Measurements from ENCODE around the gene HPCA. TPM values are rescaled to one million over a fixed set of nuclear protein-coding genes. Genes with fewer than 3 reads are reported as not detected.
"Not testable (repeated sequence)": the region's sequence is repeated elsewhere in the genome, so short reads cannot be mapped to it uniquely, and the experiment has no call there.

HPCA gene
- total RNA-seq, 1 experiment from 2014 or later = not detected

DNA sequence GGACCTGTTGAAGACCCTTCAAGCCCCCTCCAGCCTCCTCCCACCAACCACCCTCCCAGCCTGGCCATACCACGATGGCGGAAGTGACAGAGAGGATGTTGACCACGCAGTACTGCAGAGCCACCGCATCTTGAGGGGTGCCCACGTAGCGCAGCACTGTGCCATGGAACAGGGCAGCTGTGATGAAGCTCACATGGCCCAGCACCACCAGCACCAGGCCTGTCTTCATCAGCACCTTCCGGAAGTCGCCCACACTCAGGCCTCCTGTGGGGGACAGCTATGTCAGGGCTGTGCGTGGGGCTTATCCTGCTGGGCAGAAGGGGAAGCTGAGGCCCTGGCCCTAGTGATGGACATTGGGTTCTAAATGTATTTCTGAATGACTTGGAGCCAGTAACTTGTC is 11.8 kb downstream of the HPCA start:
- H3K27me3 ChIP-seq (replicated peaks) = peaks cover 6% of the 10 kb centered on the region
- no peak for DNase-seq (ENCODE audit: low read depth in 1 of 2, low spot score in 2 of 2)
- peaks cover 3% of the 10 kb centered on the region; the same call in 1 of the 2 replicates for H3K36me3 ChIP-seq
- peaks cover 16% of the 10 kb centered on the region for H3K4me1 ChIP-seq (replicated peaks)
- no peak overlapping the region for H3K27ac ChIP-seq
- H3K9me3 ChIP-seq (replicated peaks) = no peaks in the 10 kb centered on the region; the same call in 1 of the 2 replicates
- no peak overlapping the region for H3K4me3 ChIP-seq

DNA sequence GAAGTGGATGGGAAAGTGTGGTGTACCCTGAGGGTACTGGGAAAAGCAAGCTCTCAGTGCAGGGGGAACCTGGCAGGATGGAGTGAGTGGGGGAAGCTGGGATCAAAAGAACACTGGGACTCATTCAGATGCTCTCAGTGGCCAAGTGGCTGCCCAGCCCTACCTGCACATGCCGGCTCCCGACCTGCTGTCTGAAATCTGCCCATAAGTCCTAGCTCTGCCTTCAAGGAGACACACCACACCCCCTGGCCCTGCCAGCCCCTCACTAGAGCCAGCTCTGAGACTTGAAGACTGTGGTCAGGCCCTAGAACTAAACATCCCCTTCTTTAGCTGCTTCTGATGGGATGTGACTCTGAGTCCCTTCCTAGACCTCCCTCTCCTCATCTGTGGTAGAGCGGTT is 12.7 kb downstream of the HPCA start:
- no peak overlapping the region for H3K4me3 ChIP-seq
- peaks cover 3% of the 10 kb centered on the region; the same call in 1 of the 2 replicates for H3K36me3 ChIP-seq
- 0 out of 2 replicates have a peak, but pooled peaks cover 3% of the 10 kb centered on the region for H3K27me3 ChIP-seq (replicated peaks)
- H3K4me1 ChIP-seq (replicated peaks) = peaks cover 13% of the 10 kb centered on the region
- H3K9me3 ChIP-seq (replicated peaks) = no peaks in the 10 kb centered on the region; the same call in 1 of the 2 replicates
- no peak for DNase-seq (ENCODE audit: low read depth in 1 of 2, low spot score in 2 of 2)
- no peak overlapping the region for H3K27ac ChIP-seq

DNA sequence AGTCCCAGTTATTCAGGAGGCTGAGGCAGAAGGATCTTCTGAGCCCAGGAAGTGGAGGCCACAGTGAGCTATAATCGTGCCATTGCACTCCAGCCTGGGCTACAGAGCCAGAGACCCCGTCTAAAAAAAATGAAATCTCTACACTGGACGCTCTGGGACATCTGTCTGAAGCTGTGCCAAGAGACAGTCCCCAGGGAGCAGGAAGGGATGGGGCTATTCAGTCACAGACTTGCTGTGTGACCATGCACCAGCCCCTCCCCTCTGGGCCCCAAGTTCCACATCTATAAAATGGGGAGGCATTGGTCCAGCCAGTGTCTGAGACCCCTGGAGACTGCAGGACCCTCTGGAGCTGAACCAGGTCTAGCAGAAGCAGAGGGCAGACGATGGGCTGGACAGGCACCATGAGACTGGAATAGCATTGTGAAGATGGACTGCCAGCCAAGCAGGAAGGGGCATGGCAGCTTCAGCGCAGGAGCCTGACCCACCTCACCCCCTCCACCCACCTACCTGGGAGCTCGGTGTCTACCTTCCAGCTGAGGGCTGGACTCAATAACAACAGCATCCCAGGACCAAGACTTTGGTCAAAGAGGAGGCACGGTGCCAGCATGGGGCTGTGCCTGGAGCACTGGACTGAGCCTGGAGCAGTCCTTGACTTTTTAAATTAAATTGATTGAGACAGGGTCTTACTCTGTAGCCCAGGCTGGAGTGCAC is 13.4 kb downstream of the HPCA start:
- H3K27me3 ChIP-seq (replicated peaks) = 0 out of 2 replicates have a peak, but pooled peaks cover 3% of the 10 kb centered on the region
- no peaks in the 10 kb centered on the region; the same call in 1 of the 2 replicates for H3K9me3 ChIP-seq (replicated peaks)
- no peak overlapping the region for H3K27ac ChIP-seq
- H3K36me3 ChIP-seq = peaks cover 3% of the 10 kb centered on the region; the same call in 1 of the 2 replicates
- DNase-seq (ENCODE audit: low read depth in 1 of 2, low spot score in 2 of 2) = no peak
- peaks cover 13% of the 10 kb centered on the region for H3K4me1 ChIP-seq (replicated peaks)
- H3K4me3 ChIP-seq = no peak overlapping the region

DNA sequence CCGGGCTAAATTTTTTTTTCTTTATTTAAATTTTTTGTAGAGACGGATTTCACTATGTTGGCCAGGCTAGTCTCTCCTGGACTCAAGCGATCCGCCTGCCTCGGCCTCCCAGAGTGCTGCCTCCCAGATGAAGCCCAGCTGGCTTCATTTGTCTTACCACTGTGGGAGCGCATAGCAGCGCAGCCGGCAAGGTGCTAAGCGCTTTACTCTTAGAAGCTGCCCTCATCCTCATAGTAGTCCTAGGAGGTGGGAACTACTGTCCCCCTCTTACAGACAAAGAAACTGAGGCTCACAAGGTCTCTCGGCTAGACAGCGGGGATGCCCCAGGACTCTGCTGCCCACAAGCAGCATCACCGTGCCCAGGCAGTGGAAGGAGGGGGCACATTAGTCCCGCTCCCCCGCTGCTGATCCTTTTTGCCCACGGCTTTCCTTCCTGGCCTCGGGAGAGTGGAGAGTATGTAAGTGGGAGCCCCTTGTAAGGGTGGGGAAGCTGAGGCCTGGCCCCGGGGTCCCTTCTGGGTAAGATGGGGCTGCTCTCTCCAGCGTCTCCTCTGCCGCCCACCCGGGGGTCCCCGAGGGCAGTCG is 14.2 kb downstream of the HPCA start:
- Histone ChIP-seq H3K36me3 (peaks cover 3% of the 10 kb centered on the region; the same call in 1 of the 2 replicates), H3K27me3 (replicated peaks) (0 out of 2 replicates have a peak, but pooled peaks cover 3% of the 10 kb centered on the region), H3K27ac (no peak overlapping the region), H3K4me3 (peak overlapping the region; percentile 65), H3K9me3 (replicated peaks) (no peaks in the 10 kb centered on the region; the same call in 1 of the 2 replicates), H3K4me1 (replicated peaks) (peaks cover 13% of the 10 kb centered on the region)
- no peak for DNase-seq (ENCODE audit: low read depth in 1 of 2, low spot score in 2 of 2)

DNA sequence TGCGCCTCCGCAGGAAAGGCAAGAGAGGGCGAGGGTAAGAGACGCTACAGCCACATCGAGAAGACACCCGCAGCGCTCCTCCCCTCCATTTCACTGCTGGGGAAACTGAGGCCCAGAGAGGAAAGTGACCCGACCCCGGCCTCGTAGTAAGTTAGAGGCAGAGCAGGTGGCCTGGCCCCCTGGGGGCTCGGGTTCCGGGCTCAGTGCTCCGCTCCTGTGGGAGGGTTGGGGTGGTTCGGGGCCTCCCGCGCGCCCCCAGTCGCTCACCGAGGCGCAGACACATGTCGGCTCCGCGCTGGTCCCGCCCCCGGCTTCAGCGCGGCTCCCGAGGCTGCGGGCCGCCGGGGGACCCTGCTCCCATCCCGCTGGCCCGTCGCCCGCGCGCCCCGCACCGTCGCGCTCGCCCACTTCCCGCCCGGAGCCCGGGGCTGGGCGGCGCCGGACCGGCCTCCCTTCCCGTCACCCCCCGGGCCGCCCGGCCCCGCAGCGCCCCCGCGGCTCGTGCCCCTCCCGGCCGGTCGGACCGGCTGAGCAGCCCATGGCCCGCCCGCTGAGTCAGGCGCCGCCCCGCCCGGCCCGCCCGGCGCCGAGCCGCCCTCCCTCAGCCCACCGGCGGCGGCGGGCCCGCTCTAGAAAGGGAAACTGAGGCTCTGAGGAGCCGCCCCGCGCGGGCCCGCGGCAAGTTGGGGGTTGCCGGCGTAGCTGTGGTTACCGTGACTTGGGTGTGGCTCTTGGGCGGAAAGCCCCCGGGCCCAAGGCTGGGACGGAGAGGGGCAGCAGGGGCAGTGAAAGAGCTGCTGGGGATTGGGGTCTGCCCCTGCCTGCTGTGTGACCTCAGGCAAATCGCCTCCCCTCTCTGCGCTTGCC is 14.9 kb downstream of the HPCA start, which contains the start of gene TMEM54:
Gene TMEM54 (minus strand): TSS at position 434 of the 867 bp plus-strand sequence. CDS start 151 bp downstream, at position 283.
- Histone ChIP-seq H3K36me3 (peaks cover 3% of the 10 kb centered on the region; the same call in 1 of the 2 replicates), H3K4me1 (replicated peaks) (peaks cover 13% of the 10 kb centered on the region), H3K27me3 (replicated peaks) (0 out of 2 replicates have a peak, but pooled peaks cover 3% of the 10 kb centered on the region), H3K9me3 (replicated peaks) (no peaks in the 10 kb centered on the region; the same call in 1 of the 2 replicates), H3K4me3 (peak within 1 kb of the TSS; percentile 65), H3K27ac (no peak within 1 kb of the TSS)
- DNase-seq (ENCODE audit: low read depth in 1 of 2, low spot score in 2 of 2) = no peak

DNA sequence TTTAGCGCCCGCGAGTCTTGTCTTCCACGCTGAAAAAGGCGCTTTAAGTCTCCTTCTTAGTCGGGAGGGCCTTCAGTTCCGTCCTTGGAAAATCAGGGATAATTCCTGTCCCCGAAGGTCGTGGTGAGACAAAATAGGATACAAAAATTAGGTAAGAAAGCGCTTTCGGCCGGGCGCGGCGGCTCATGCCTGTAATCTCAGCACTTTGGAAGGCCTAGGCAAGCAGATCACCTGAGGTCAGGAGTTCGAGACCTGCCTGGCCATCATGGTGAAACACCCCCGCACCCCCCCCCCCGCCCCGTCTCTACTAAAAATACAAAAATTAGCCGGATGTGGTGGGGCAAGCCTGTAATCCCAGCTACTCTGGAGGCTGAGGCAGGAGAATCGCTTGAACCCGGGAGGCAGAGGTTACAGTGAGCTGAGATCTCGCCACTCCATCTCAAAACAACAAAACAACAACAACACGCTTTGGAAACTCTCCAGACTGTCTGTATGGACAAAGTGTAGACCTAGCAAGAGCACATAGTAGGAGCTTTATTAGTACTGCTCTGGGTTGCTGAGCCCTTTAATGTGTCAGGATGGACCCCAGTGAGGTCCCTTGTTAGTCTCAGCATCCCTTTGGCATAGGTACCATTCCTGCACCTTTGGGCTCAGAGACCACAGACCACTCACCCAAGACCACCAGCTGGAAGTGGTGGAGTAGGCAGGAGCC is 15.7 kb downstream of the HPCA start:
- Histone ChIP-seq H3K4me1 (replicated peaks) (peaks cover 13% of the 10 kb centered on the region), H3K9me3 (replicated peaks) (no peaks in the 10 kb centered on the region; the same call in 1 of the 2 replicates), H3K36me3 (peaks cover 3% of the 10 kb centered on the region; the same call in 1 of the 2 replicates), H3K4me3 (peak overlapping the region; percentile 65), H3K27me3 (replicated peaks) (0 out of 2 replicates have a peak, but pooled peaks cover 3% of the 10 kb centered on the region), H3K27ac (no peak overlapping the region)
- DNase-seq (ENCODE audit: low read depth in 1 of 2, low spot score in 2 of 2) = no peak

DNA sequence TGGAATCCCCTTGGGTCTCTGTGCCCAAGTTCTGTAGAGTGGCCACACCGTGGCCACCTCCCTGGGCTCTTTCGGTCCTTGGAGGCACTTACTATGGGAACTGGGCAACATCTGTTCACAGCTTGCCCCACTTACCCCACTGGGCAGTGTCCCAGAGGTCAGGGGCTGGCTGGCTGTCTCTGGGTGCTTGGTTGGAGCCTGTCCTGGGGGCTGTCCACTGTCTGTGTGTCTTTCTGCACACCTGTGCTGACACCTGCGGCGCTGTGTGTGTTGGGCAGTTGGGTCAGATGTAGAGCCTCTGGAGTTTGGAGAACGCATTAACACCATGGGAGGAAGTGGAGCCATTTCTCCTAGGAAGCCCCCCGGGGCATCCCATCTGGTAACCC is 16.2 kb downstream of the HPCA start:
- Histone ChIP-seq H3K27ac (no peak overlapping the region), H3K36me3 (peaks cover 3% of the 10 kb centered on the region; the same call in 1 of the 2 replicates), H3K9me3 (replicated peaks) (no peaks in the 10 kb centered on the region; the same call in 1 of the 2 replicates), H3K4me1 (replicated peaks) (peaks cover 15% of the 10 kb centered on the region), H3K4me3 (no peak overlapping the region), H3K27me3 (replicated peaks) (0 out of 2 replicates have a peak, but pooled peaks cover 3% of the 10 kb centered on the region)
- DNase-seq (ENCODE audit: low read depth in 1 of 2, low spot score in 2 of 2) = no peak

DNA sequence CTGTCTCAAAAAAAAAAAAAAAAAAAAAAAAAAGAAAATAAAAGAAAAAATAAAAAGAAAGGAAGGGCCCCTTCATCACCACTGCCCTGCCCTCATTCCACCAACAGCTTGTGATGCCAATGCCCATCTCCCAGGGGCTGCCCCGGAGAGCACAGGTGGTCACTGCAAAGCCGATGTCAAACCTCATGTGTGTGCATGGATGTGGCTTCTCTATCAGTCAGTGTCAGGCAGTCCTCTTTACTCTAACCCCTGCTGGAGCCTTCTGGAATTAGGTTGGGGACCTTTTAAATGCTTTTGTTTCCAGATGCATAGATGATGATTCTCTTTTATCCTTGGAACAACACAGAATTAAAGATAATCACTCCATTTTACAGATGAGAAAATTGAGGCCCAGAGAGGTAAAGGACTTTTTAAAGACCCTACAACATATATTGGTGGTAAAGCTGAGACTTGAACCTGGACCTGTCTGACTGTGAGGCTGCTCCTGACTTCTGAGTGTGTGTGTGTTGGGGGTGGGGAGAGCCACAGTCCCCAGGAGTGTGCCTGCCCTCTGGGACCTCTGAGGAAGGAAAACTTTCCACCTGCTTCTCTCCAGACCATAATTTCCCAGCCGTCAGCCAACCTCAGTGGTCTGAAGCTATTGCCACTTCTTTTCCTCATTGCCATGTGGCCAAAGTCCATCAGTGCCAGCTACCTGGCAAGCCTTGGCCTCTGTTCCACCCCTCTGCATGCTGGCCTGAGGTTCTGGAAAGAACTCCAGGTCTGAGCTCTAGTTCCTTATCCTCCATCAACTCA is 17.9 kb downstream of the HPCA start:
- Histone ChIP-seq H3K4me3 (no peak overlapping the region), H3K27me3 (replicated peaks) (0 out of 2 replicates have a peak, but pooled peaks cover 7% of the 10 kb centered on the region), H3K9me3 (replicated peaks) (no peaks in the 10 kb centered on the region; the same call in 1 of the 2 replicates), H3K4me1 (replicated peaks) (peaks cover 20% of the 10 kb centered on the region), H3K27ac (no peak overlapping the region), H3K36me3 (peaks cover 3% of the 10 kb centered on the region; the same call in 1 of the 2 replicates)
- DNase-seq (ENCODE audit: low read depth in 1 of 2, low spot score in 2 of 2) = no peak

DNA sequence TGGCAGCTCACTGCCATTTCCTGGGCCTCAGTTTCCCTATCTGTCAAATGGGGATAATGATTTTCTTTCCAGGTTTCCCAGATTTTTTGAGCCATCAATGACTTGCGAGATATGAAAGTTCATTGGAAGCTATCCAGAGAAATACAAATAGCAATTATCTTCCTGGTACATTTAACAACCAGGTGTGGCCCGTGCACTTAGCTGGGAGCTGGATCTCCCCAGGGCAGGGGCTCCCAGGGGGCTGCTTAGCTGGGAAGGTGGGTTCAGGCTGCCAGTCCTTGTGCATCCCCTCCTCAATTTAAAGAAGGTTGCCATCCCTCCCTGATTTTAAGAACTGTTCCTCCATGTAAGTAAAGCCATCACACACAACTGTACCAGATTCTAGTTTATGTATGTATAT is 18.5 kb downstream of the HPCA start:
- Histone ChIP-seq H3K4me1 (replicated peaks) (peaks cover 20% of the 10 kb centered on the region), H3K9me3 (replicated peaks) (no peaks in the 10 kb centered on the region; the same call in 1 of the 2 replicates), H3K36me3 (peaks cover 3% of the 10 kb centered on the region; the same call in 1 of the 2 replicates), H3K27ac (no peak overlapping the region), H3K4me3 (no peak overlapping the region), H3K27me3 (replicated peaks) (0 out of 2 replicates have a peak, but pooled peaks cover 7% of the 10 kb centered on the region)
- no peak for DNase-seq (ENCODE audit: low read depth in 1 of 2, low spot score in 2 of 2)

DNA sequence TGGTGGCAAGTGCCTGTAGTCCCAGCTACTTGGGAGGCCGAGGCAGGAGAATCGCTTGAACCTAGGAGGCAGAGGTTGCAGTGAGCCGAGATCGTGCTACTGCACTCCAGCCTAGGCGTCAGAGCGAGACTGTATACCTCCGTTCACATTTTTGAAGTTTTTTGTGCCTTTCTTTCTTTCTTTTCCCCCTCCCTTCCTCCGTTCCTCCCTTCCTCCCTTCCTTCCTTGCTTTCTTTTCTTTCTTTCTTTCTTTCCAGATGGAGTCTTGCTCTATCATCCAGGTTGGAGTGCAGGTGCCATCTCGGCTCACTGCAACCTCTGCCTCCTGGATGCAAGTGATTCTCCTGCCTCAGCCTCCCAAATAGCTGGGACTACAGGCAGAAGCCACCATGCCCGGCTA is 19.3 kb downstream of the HPCA start:
- peaks cover 17% of the 10 kb centered on the region for H3K4me1 ChIP-seq (replicated peaks)
- H3K4me3 ChIP-seq; H3K27ac ChIP-seq; H3K27me3 ChIP-seq (replicated peaks); H3K36me3 ChIP-seq; H3K9me3 ChIP-seq (replicated peaks); DNase-seq (ENCODE audit: low read depth in 1 of 2, low spot score in 2 of 2): not testable (repeated sequence)

DNA sequence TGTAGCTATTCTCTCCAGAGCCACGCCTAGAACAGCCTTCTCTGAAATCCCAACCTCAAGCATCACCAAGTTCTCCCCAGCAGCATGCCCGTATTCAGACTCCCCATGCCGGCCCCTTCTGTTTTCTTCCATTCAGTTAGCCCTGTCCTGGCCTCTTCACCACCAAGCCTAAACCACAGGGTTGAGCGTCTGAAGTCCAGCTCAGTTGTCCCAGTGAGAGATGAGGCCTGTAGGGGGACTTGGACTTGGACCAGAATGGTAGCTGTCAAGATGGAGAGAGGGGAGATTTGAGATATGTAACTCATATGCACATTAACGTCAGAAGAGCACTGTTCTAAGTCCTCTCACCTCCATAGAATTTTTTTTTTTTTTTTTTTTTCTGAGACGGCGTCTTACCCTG is 20.4 kb downstream of the HPCA start:
- no peak overlapping the region for H3K4me3 ChIP-seq
- peaks cover 8% of the 10 kb centered on the region for H3K4me1 ChIP-seq (replicated peaks)
- no peak for DNase-seq (ENCODE audit: low read depth in 1 of 2, low spot score in 2 of 2)
- 0 out of 2 replicates have a peak, but pooled peaks cover 4% of the 10 kb centered on the region for H3K27me3 ChIP-seq (replicated peaks)
- H3K27ac ChIP-seq = no peak overlapping the region
- no peaks in the 10 kb centered on the region; the same call in 1 of the 2 replicates for H3K9me3 ChIP-seq (replicated peaks)
- H3K36me3 ChIP-seq = no peaks in the 10 kb centered on the region

DNA sequence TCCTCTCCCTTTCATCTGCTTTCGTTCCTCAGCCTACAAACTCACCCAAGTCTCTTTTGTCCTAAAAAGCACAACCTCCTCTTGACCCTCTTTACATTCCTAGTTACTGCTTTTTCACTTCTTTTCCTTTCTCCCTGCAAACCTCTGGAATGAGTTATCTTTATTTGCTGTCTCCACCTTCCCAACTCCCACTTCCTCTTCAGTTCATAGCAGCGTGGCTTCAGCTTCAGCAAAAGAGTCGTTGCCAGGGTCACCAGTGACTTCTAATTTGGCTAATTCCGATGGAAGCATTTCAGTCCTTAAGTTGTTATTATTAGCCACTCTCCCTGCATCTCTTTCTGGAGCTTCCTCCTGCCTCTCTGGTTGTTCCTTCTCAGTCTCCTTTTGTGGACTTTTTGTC is 21.1 kb downstream of the HPCA start:
- no peak overlapping the region for H3K27ac ChIP-seq
- no peaks in the 10 kb centered on the region for H3K36me3 ChIP-seq
- no peaks in the 10 kb centered on the region; the same call in 1 of the 2 replicates for H3K9me3 ChIP-seq (replicated peaks)
- DNase-seq (ENCODE audit: low read depth in 1 of 2, low spot score in 2 of 2) = no peak
- 0 out of 2 replicates have a peak, but pooled peaks cover 4% of the 10 kb centered on the region for H3K27me3 ChIP-seq (replicated peaks)
- peaks cover 7% of the 10 kb centered on the region; the same call in 1 of the 2 replicates for H3K4me1 ChIP-seq (replicated peaks)
- H3K4me3 ChIP-seq = no peak overlapping the region

Measured in SJSA1 (cell line).